Prostate gland (tissue), 2 donors: ENCODE measurements around the gene DENND4A.

Experiments used
- POLR2A ChIP-seq: fragments of 450-650 bp; IDR thresholded peaks from one replicate; pipeline ENCODE4 v1.6.1; 2016; ENCODE audit warnings: antibody characterized with exemption, mild to moderate bottlenecking
- POLR2AphosphoS5 ChIP-seq: sonication (generic); formaldehyde crosslinking; IDR thresholded peaks from one replicate; pipeline ENCODE4 v1.6.1; 2017; ENCODE audit warnings: antibody characterized with exemption
- TF ChIP-seq, protein P1 (sequence below), 4 experiments: fragments of 200-600 bp in 2 of 4; fragments of 450-650 bp in 2 of 4; sonication (generic) in 2 of 4; IDR thresholded peaks; 1 replicate in 3 of 4; 2 replicates in 1 of 4; pipeline ENCODE4 v1.5.1; 2016 to 2019; ENCODE audit warnings: antibody characterized with exemption in 4 of 4, mild to moderate bottlenecking in 2 of 4, moderate library complexity in 2 of 4

DNA sequence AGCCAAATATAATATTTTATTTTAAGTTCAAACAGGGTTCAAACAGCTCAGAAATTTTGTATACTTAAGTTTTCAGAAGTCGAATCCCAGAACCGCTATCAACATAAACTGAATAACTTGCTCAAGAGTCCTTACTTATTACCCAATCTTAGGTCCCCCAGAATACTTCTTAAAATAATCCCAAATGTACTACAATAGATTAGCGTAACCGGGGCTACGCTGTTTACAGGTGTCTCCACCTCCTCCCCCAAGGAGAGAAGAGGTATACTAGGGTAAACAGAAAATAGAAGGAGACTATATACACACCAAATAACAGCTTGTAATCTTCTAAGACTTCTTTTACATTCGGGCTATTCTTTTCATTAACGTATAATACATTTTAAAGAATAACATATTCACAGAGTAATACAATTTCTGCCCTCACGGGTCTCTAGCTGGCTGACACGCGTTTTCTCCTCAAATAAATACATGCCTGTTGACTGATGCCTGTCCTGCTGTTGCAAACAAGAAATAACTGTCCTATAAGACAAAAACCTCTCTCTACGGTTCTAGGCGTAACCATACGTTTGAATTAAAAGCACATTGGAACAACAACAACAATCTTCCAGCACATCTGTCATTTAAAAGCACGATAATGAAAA is 1.3 kb downstream of the DENND4A start:
- TF ChIP-seq POLR2AphosphoS5: no peak
- TF ChIP-seq, protein P1, sequence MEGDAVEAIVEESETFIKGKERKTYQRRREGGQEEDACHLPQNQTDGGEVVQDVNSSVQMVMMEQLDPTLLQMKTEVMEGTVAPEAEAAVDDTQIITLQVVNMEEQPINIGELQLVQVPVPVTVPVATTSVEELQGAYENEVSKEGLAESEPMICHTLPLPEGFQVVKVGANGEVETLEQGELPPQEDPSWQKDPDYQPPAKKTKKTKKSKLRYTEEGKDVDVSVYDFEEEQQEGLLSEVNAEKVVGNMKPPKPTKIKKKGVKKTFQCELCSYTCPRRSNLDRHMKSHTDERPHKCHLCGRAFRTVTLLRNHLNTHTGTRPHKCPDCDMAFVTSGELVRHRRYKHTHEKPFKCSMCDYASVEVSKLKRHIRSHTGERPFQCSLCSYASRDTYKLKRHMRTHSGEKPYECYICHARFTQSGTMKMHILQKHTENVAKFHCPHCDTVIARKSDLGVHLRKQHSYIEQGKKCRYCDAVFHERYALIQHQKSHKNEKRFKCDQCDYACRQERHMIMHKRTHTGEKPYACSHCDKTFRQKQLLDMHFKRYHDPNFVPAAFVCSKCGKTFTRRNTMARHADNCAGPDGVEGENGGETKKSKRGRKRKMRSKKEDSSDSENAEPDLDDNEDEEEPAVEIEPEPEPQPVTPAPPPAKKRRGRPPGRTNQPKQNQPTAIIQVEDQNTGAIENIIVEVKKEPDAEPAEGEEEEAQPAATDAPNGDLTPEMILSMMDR (IDR thresholded peaks at IDR 0.05): no peak
- TF ChIP-seq POLR2A: no peak
